DOHH2 (cell line): ENCODE measurements around the gene FZD8.

Experiments
- CTCF ChIP-seq: fragments of 200-600 bp; sonication (generic); IDR thresholded peaks from one replicate; pipeline ENCODE4 v1.5.1; 2014; ENCODE audit warnings: antibody characterized with exemption, mild to moderate bottlenecking, low read depth, low read length; ENCODE audit not compliant: poor library complexity, severe bottlenecking
- EZH2phosphoT487 ChIP-seq: fragments of 200-600 bp; sonication (generic); IDR thresholded peaks from 2 replicates; pipeline ENCODE4 v1.6.1; 2017; ENCODE audit warnings: borderline replicate concordance, mild to moderate bottlenecking, antibody characterized with exemption, low read length, moderate library complexity, mixed read lengths

- TF ChIP-seq CTCF (no peak), EZH2phosphoT487 (no peak)
Measured at GRCh38 chr10:35613107-35613440, 29.0 kb downstream of the FZD8 start.
